H9 (cell line): ENCODE results near the gene PRDM5. TPM values are rescaled to one million over a fixed set of nuclear protein-coding genes. Genes with fewer than 3 reads are reported as not detected.

Source experiments
- DNase-seq: peaks from one replicate; pipeline ENCODE4 v3.0.0-alpha.2; 2017
- H2AFZ ChIP-seq: one replicate; pipeline ENCODE4 v1.6.1; 2013; ENCODE audit warnings: mild to moderate bottlenecking, low read length, control low read depth, moderate library complexity
- H2AK5ac ChIP-seq: 2 replicates; pipeline ENCODE4 v1.6.1; 2013; ENCODE audit warnings: low read length, control low read depth, mixed read lengths; ENCODE audit not compliant: insufficient read length
- H2BK120ac ChIP-seq: one replicate; pipeline ENCODE4 v1.6.1; 2013; ENCODE audit warnings: low read depth, mild to moderate bottlenecking, low read length, control low read depth, inconsistent platforms; ENCODE audit not compliant: poor library complexity, severe bottlenecking
- H2BK12ac ChIP-seq: 2 replicates; pipeline ENCODE4 v1.6.1; 2013; ENCODE audit warnings: low read length, control low read depth, mixed read lengths, low read depth; ENCODE audit not compliant: insufficient read length
- H2BK15ac ChIP-seq: 2 replicates; pipeline ENCODE4 v1.6.1; 2013; ENCODE audit warnings: low read depth, low read length, control low read depth
- H2BK20ac ChIP-seq: one replicate; pipeline ENCODE4 v1.6.1; 2013; ENCODE audit warnings: low read depth, mild to moderate bottlenecking, low read length, control low read depth, inconsistent platforms; ENCODE audit not compliant: poor library complexity, severe bottlenecking
- H2BK5ac ChIP-seq: 2 replicates; pipeline ENCODE4 v1.6.1; 2013; ENCODE audit warnings: low read length, control low read depth, mixed read lengths; ENCODE audit not compliant: insufficient read length
- H3K14ac ChIP-seq: 2 replicates; pipeline ENCODE4 v1.6.1; 2013; ENCODE audit warnings: low read length, control low read depth; ENCODE audit not compliant: insufficient read depth
- H3K18ac ChIP-seq: 2 replicates; pipeline ENCODE4 v1.6.1; 2013; ENCODE audit warnings: low read depth, mild to moderate bottlenecking, mixed read lengths, low read length, control low read depth; ENCODE audit not compliant: insufficient read length
- H3K23ac ChIP-seq: 2 replicates; pipeline ENCODE4 v1.6.1; 2013; ENCODE audit warnings: low read length, control low read depth, mixed read lengths, low read depth; ENCODE audit not compliant: insufficient read length
- H3K23me2 ChIP-seq: 2 replicates; pipeline ENCODE4 v1.6.1; 2013; ENCODE audit warnings: low read depth, mild to moderate bottlenecking, mixed read lengths, low read length, control low read depth; ENCODE audit not compliant: insufficient read length, poor library complexity, severe bottlenecking
- H3K27ac ChIP-seq: 2 replicates; pipeline ENCODE4 v1.5.1; 2013; ENCODE audit warnings: low read length, control low read depth, mixed read lengths, low read depth; ENCODE audit not compliant: insufficient read length
- H3K27me3 ChIP-seq: 2 replicates; pipeline ENCODE4 v1.6.1; 2013; ENCODE audit warnings: low read length, control low read depth, inconsistent platforms; ENCODE audit not compliant: insufficient read depth
- H3K4ac ChIP-seq: 2 replicates; pipeline ENCODE4 v1.6.1; 2013; ENCODE audit warnings: low read depth, mild to moderate bottlenecking, control low read depth, inconsistent platforms, low read length, moderate library complexity
- H3K4me1 ChIP-seq: 2 replicates; pipeline ENCODE4 v1.6.1; 2013; ENCODE audit warnings: low read length, control low read depth, inconsistent platforms; ENCODE audit not compliant: insufficient read depth
- H3K4me2 ChIP-seq: 2 replicates; pipeline ENCODE4 v1.6.1; 2013; ENCODE audit warnings: low read length, control low read depth, mixed read lengths; ENCODE audit not compliant: insufficient read length, insufficient read depth
- H3K56ac ChIP-seq: 2 replicates; pipeline ENCODE4 v1.6.1; 2013; ENCODE audit warnings: low read depth, mild to moderate bottlenecking, mixed read lengths, low read length, control low read depth; ENCODE audit not compliant: insufficient read length
- H3K79me1 ChIP-seq: 2 replicates; pipeline ENCODE4 v1.6.1; 2013; ENCODE audit warnings: low read depth, mild to moderate bottlenecking, moderate library complexity, low read length, control low read depth, inconsistent platforms; ENCODE audit not compliant: insufficient read depth, poor library complexity, severe bottlenecking
- H3K79me2 ChIP-seq: 2 replicates; pipeline ENCODE4 v1.6.1; 2013; ENCODE audit warnings: low read length, control low read depth, inconsistent platforms; ENCODE audit not compliant: insufficient read depth
- H3K9ac ChIP-seq: 2 replicates; pipeline ENCODE4 v1.6.1; 2013; ENCODE audit warnings: low read length, control low read depth, mixed read lengths; ENCODE audit not compliant: insufficient read length; ENCODE audit errors: extremely low read depth
- H3K9me3 ChIP-seq: one replicate; pipeline ENCODE4 v1.6.1; 2013; ENCODE audit warnings: low read depth, low read length, inconsistent platforms; ENCODE audit not compliant: control insufficient read depth
- H3T11ph ChIP-seq: one replicate; pipeline ENCODE4 v1.6.1; 2013; ENCODE audit warnings: mild to moderate bottlenecking, low read length, control low read depth, inconsistent platforms
- H4K20me1 ChIP-seq: one replicate; pipeline ENCODE4 v1.6.1; 2013; ENCODE audit not compliant: control insufficient read depth, insufficient read length, insufficient read depth
- H4K5ac ChIP-seq: 2 replicates; pipeline ENCODE4 v1.6.1; 2013; ENCODE audit warnings: low read depth, mild to moderate bottlenecking, mixed read lengths, low read length, control low read depth; ENCODE audit not compliant: insufficient read length
- H4K8ac ChIP-seq: replicated peaks from 2 replicates; pipeline ENCODE4 v1.6.1; 2013; ENCODE audit warnings: low read length, control low read depth, mixed read lengths, low read depth; ENCODE audit not compliant: insufficient read length
- H4K91ac ChIP-seq: 2 replicates; pipeline ENCODE4 v1.6.1; 2013; ENCODE audit warnings: low read depth, mild to moderate bottlenecking, moderate library complexity, mixed read lengths, low read length, control low read depth; ENCODE audit not compliant: insufficient read length
- H3K27ac Mint-ChIP-seq, 3 experiments: 2 replicates in 2 of 3; 3 replicates in 1 of 3; pipeline ENCODE4 v1.8.0; 2020 to 2021; ENCODE audit warnings: mixed read lengths in 3 of 3, mild to moderate bottlenecking in 1 of 3, moderate library complexity in 1 of 3
- H3K27me3 Mint-ChIP-seq: 2 replicates; pipeline ENCODE4 v1.8.0; 2021; ENCODE audit warnings: low read depth, mild to moderate bottlenecking, moderate library complexity, mixed read lengths
- H3K36me3 Mint-ChIP-seq, 3 experiments: 2 replicates in 2 of 3; 3 replicates in 1 of 3; pipeline ENCODE4 v1.8.0; 2020 to 2021; ENCODE audit warnings: low read depth in 3 of 3, mixed read lengths in 3 of 3; ENCODE audit not compliant: insufficient read depth in 1 of 3
- H3K4me1 Mint-ChIP-seq, 2 experiments: 2 replicates each; pipeline ENCODE4 v1.8.0; 2020; ENCODE audit warnings: mixed read lengths in 2 of 2
- H3K4me3 Mint-ChIP-seq, 2 experiments: 2 replicates in 1 of 2; 3 replicates in 1 of 2; pipeline ENCODE4 v1.8.0; 2020 to 2021; ENCODE audit warnings: mild to moderate bottlenecking in 2 of 2, mixed read lengths in 2 of 2, moderate library complexity in 1 of 2
- H3K9me3 Mint-ChIP-seq, 2 experiments: 2 replicates in 1 of 2; 3 replicates in 1 of 2; pipeline ENCODE4 v1.8.0; 2020; ENCODE audit warnings: mild to moderate bottlenecking in 2 of 2, mixed read lengths in 2 of 2, moderate library complexity in 1 of 2
- CTCF ChIP-seq: fragments of 200-600 bp; sonication (generic); conservative IDR thresholded peaks from 3 replicates; pipeline ENCODE4 v1.8.0; 2021; ENCODE audit warnings: antibody characterized with exemption, mild to moderate bottlenecking
- WGBS: extraction: QIAGEN DNeasy Blood & Tissue Kit; methylation state at CpG from one replicate; pipeline ENCODE4 v1.1.7; 2013; ENCODE audit warnings: missing lambda C conversion rate, low lambda C conversion rate, mixed read lengths; ENCODE audit not compliant: insufficient read length; ENCODE audit errors: extremely low coverage; 5-methylcytosine and 5-hydroxymethylcytosine counted together
- total RNA-seq: library from RNA; stranded (reverse); gene quantifications from 2 replicates; pipeline ENCODE4 v1.2.1, GENCODE V29; 2021

Gene PRDM5
- total RNA-seq, 1 experiment from 2014 or later = 21.7 TPM

- no peak overlapping the region for H3K4me2 ChIP-seq
- no peak overlapping the region for H3K18ac ChIP-seq
- no peak overlapping the region for H2AK5ac ChIP-seq
- H2BK12ac ChIP-seq = no peak overlapping the region
- no peak overlapping the region for H4K91ac ChIP-seq
- Mint-ChIP-seq H3K27me3 (no peaks in the 10 kb centered on the region), H3K4me1 (peaks cover 4% of the 10 kb centered on the region in 2 experiments), H3K27ac (no peak overlapping the region), H3K4me3 (no peak overlapping the region), H3K9me3 (peaks cover 14 to 15% of the 10 kb centered on the region in 2 experiments), H3K36me3 (peaks cover 22 to 25% (median 24%) of the 10 kb centered on the region in 3 experiments)
- H2BK15ac ChIP-seq = no peak overlapping the region
- H2BK5ac ChIP-seq = no peak overlapping the region
- H3K56ac ChIP-seq = no peak overlapping the region
- H3K14ac ChIP-seq = no peak overlapping the region
- no peaks in the 10 kb centered on the region for H3K23me2 ChIP-seq
- no peaks in the 10 kb centered on the region for H3K79me1 ChIP-seq
- no peak overlapping the region for H4K8ac ChIP-seq
- WGBS = no CpG with 5 or more reads among the region's 1 CpG
- TF ChIP-seq CTCF = no peak
- no peak overlapping the region for H3K27ac ChIP-seq
- no peak overlapping the region for H3K23ac ChIP-seq
- H2AFZ ChIP-seq = no peak overlapping the region
- no peak overlapping the region for H2BK20ac ChIP-seq
- H2BK120ac ChIP-seq = no peak overlapping the region
- H3T11ph ChIP-seq = no peak overlapping the region
- H4K20me1 ChIP-seq = no peaks in the 10 kb centered on the region
- H3K9me3 ChIP-seq = no peaks in the 10 kb centered on the region
- H3K27me3 ChIP-seq = no peaks in the 10 kb centered on the region
- no peaks in the 10 kb centered on the region for H3K79me2 ChIP-seq
- no peak for DNase-seq
- H3K4ac ChIP-seq = no peak overlapping the region
- no peak overlapping the region for H3K9ac ChIP-seq
- no peak overlapping the region for H4K5ac ChIP-seq
- no peaks in the 10 kb centered on the region for H3K4me1 ChIP-seq
These were observed 168.7 kb downstream of the PRDM5 start for GRCh38 chr4:120753854-120754253.
